ENCODE measurements around the gene MLLT1. TPM values are rescaled to one million over a fixed set of nuclear protein-coding genes. Genes with fewer than 3 reads are reported as not detected.

The MLLT1 gene
- total RNA-seq, 1 experiment from 2014 or later: 13.4 TPM

DNA sequence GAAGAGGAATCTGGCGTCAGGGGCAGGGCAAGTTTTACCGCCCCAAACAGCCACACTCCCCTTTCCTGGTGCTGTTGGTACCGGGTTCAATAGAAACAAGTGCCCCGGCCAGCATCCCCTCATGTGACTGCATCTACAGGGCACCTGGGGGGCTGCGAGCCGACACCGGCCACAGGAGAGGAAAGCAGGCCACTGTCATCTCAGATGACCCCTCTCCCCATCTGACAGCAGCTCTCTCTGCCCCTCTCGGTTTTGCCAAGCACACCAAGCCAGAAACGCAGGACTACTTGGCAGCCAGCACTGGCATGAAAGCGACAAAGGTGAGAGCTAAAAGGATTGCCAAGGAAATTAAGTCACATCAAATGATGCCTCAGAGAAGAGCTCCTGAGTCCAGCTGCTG is 37.1 kb downstream of the MLLT1 start:
- Histone ChIP-seq H3K27me3 (replicated peaks) (no peaks in the 10 kb centered on the region), H3K9me3 (replicated peaks) (no peaks in the 10 kb centered on the region), H3K4me1 (replicated peaks) (peaks cover 1% of the 10 kb centered on the region), H3K4me3 (no peak overlapping the region), H3K36me3 (peaks cover 12% of the 10 kb centered on the region), H3K27ac (no peak overlapping the region)
- DNase-seq (ENCODE audit: low read depth in 1 of 2, low spot score in 2 of 2): no peak

DNA sequence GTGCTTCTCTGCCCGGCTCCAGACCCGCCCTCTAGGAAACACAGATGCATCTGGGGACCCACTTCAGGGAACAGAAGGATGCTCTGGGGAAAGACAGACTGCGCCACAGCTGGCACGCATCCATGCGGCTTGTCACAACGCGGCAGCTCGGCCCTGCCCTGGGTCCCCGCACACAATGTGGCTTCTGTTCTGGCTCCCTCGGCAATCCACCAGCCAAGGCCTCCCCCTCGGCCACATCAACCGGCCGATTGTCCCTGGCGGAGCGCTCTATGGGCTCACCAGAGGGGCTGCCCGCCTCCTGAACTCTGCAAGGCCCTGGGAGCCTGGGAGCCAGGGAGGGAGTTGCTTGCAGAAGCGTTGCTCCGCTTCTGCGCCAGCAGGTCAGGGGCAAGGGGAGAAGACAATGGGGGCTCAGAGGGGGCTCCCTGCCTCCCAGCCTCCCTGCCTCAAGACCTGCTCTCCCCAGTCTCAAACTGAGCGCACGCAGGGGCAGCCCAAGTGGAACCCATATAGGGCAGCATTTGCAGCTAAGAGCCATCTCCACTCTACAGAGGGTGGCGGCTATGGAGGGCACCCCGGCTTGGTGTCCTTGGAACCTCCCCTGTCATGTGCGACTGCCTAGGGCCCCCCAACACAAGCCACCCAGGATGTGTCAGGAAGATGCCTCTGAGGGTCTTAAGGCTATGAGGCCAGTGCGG is 37.9 kb downstream of the MLLT1 start:
- H3K27ac ChIP-seq: no peak overlapping the region
- no peaks in the 10 kb centered on the region for H3K4me1 ChIP-seq (replicated peaks)
- no peaks in the 10 kb centered on the region for H3K9me3 ChIP-seq (replicated peaks)
- no peaks in the 10 kb centered on the region for H3K27me3 ChIP-seq (replicated peaks)
- H3K4me3 ChIP-seq: no peak overlapping the region
- DNase-seq (ENCODE audit: low read depth in 1 of 2, low spot score in 2 of 2): no peak
- peaks cover 10% of the 10 kb centered on the region for H3K36me3 ChIP-seq

GRCh38 chr19:6241056-6241455 is 38.7 kb downstream of the MLLT1 start:
- Histone ChIP-seq H3K9me3 (replicated peaks) (no peaks in the 10 kb centered on the region), H3K27me3 (replicated peaks) (no peaks in the 10 kb centered on the region), H3K4me3 (no peak overlapping the region), H3K27ac (no peak overlapping the region), H3K4me1 (replicated peaks) (no peaks in the 10 kb centered on the region), H3K36me3 (peaks cover 11% of the 10 kb centered on the region)
- DNase-seq (ENCODE audit: low read depth in 1 of 2, low spot score in 2 of 2): no peak

- peaks cover 11% of the 10 kb centered on the region for H3K36me3 ChIP-seq
- DNase-seq (ENCODE audit: low read depth in 1 of 2, low spot score in 2 of 2): no peak
- no peak overlapping the region for H3K27ac ChIP-seq
- H3K27me3 ChIP-seq (replicated peaks): no peaks in the 10 kb centered on the region
- no peaks in the 10 kb centered on the region for H3K9me3 ChIP-seq (replicated peaks)
- peaks cover 4% of the 10 kb centered on the region for H3K4me1 ChIP-seq (replicated peaks)
- no peak overlapping the region for H3K4me3 ChIP-seq
These were observed 39.7 kb downstream of the MLLT1 start for GRCh38 chr19:6239871-6240676.

GRCh38 chr19:6239401-6239844 is 40.4 kb downstream of the MLLT1 start:
- no peaks in the 10 kb centered on the region for H3K9me3 ChIP-seq (replicated peaks)
- no peak for DNase-seq (ENCODE audit: low read depth in 1 of 2, low spot score in 2 of 2)
- no peak overlapping the region for H3K27ac ChIP-seq
- no peak overlapping the region for H3K4me3 ChIP-seq
- peaks cover 10% of the 10 kb centered on the region for H3K4me1 ChIP-seq (replicated peaks)
- H3K27me3 ChIP-seq (replicated peaks): no peaks in the 10 kb centered on the region
- H3K36me3 ChIP-seq: peaks cover 9% of the 10 kb centered on the region

- H3K4me1 ChIP-seq (replicated peaks): peaks cover 17% of the 10 kb centered on the region
- no peaks in the 10 kb centered on the region for H3K27me3 ChIP-seq (replicated peaks)
- DNase-seq (ENCODE audit: low read depth in 1 of 2, low spot score in 2 of 2): no peak
- H3K27ac ChIP-seq: no peak overlapping the region
- no peak overlapping the region for H3K4me3 ChIP-seq
- no peaks in the 10 kb centered on the region for H3K9me3 ChIP-seq (replicated peaks)
- H3K36me3 ChIP-seq: peaks cover 11% of the 10 kb centered on the region
These were observed 41.0 kb downstream of the MLLT1 start for GRCh38 chr19:6238643-6239281.

DNA sequence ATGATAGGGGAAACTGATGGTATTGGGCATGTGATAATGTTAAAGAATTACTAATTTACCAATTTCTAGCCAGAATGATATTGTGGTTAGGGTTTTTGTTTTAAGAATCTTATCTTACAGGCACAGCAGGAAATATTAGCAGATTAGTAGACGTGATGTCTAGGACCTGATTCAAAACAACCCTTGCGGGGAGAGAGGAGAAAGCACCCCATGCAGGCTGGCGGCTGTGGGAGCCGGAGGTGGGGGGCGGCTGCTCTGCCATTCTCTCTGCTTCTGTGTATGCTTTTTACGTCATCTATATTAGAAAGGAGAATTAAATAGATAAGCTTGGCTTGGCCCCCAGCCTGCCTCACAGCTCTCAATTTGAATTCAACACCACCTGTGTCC is 41.5 kb downstream of the MLLT1 start:
- Histone ChIP-seq H3K4me3 (no peak overlapping the region), H3K27ac (no peak overlapping the region), H3K36me3 (peaks cover 11% of the 10 kb centered on the region), H3K9me3 (replicated peaks) (no peaks in the 10 kb centered on the region), H3K4me1 (replicated peaks) (peaks cover 22% of the 10 kb centered on the region), H3K27me3 (replicated peaks) (no peaks in the 10 kb centered on the region)
- DNase-seq (ENCODE audit: low read depth in 1 of 2, low spot score in 2 of 2): no peak

GRCh38 chr19:6236310-6237291 is 43.2 kb downstream of the MLLT1 start:
- Histone ChIP-seq H3K27me3 (replicated peaks) (no peaks in the 10 kb centered on the region), H3K4me3 (no peak overlapping the region), H3K4me1 (replicated peaks) (peaks cover 38% of the 10 kb centered on the region), H3K36me3 (peaks cover 10% of the 10 kb centered on the region), H3K9me3 (replicated peaks) (no peaks in the 10 kb centered on the region), H3K27ac (no peak overlapping the region)
- no peak for DNase-seq (ENCODE audit: low read depth in 1 of 2, low spot score in 2 of 2)

DNA sequence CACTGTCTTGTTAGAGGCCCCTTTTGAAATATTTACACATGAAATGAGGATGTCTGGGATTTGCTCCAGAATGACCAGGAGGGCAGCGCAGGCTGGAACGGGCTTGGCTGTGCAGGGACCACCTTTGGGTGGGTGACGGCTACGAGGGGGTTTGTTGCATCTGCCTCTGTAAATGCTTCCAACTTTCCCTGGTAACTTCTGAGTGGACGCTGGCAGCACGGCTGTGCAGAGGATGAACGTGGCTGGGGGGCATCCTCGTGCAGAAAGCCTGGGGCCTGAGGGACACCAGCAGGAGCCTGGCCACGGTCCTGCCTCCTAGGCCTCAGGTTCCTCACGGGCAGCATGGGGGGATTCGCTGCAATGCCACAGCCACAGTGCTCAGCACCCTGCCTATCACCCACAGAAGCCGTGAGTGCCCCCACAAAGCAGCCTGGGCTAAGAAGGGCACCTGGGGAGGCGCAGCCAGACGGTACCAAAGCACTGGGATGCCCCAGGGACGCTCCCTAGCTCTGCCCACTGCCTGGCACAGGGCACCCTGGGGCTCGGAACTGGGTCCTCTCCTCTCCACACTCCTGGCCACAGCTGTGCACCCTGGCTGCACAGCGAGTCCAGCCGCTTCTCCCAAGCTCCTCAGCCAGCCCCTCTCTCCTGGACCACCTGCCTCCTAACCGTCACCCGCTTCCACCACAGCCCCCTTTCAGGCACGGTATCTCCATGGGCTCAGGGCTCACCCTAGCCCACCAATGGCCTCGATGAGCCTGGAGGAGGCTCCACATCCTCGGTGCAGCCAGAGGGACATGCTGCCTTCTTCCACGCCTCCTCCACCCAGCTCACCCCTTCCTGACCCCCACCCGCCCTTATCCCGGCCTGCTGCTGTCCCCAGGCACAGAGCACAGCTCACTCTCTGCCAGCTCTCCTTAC is 44.5 kb downstream of the MLLT1 start:
- Histone ChIP-seq H3K36me3 (peaks cover 12% of the 10 kb centered on the region), H3K9me3 (replicated peaks) (no peaks in the 10 kb centered on the region), H3K27ac (no peak overlapping the region), H3K4me3 (no peak overlapping the region), H3K4me1 (replicated peaks) (peaks cover 40% of the 10 kb centered on the region), H3K27me3 (replicated peaks) (no peaks in the 10 kb centered on the region)
- DNase-seq (ENCODE audit: low read depth in 1 of 2, low spot score in 2 of 2): no peak

- H3K9me3 ChIP-seq (replicated peaks): no peaks in the 10 kb centered on the region
- H3K27me3 ChIP-seq (replicated peaks): no peaks in the 10 kb centered on the region
- no peak overlapping the region for H3K4me3 ChIP-seq
- H3K27ac ChIP-seq: no peak overlapping the region
- peaks cover 48% of the 10 kb centered on the region for H3K4me1 ChIP-seq (replicated peaks)
- H3K36me3 ChIP-seq: peaks cover 20% of the 10 kb centered on the region
- no peak for DNase-seq (ENCODE audit: low read depth in 1 of 2, low spot score in 2 of 2)
These were observed 45.2 kb downstream of the MLLT1 start for GRCh38 chr19:6234527-6234926.

GRCh38 chr19:6233827-6234511 is 45.8 kb downstream of the MLLT1 start:
- no peaks in the 10 kb centered on the region for H3K9me3 ChIP-seq (replicated peaks)
- DNase-seq (ENCODE audit: low read depth in 1 of 2, low spot score in 2 of 2): no peak
- peaks cover 53% of the 10 kb centered on the region for H3K4me1 ChIP-seq (replicated peaks)
- H3K27ac ChIP-seq: no peak overlapping the region
- no peaks in the 10 kb centered on the region for H3K27me3 ChIP-seq (replicated peaks)
- peaks cover 25% of the 10 kb centered on the region for H3K36me3 ChIP-seq
- H3K4me3 ChIP-seq: no peak overlapping the region
